Kidney capillary endothelial cell (primary cell): ENCODE results near the gene ZDHHC4.
"Not testable (repeated sequence)": the region's sequence is repeated elsewhere in the genome, so short reads cannot be mapped to it uniquely, and the experiment has no call there.

Source experiments
- DNase-seq: peaks from one replicate; pipeline ENCODE4 v3.0.0-alpha.2; 2018; ENCODE audit warnings: low spot score

ZDHHC4 gene

GRCh38 chr7:6562106-6562505 is 15.1 kb upstream of the ZDHHC4 start:
- no peak for DNase-seq

GRCh38 chr7:6563936-6564770 is 13.1 kb upstream of the ZDHHC4 start:
- DNase-seq = no peak

GRCh38 chr7:6565655-6566054 is 11.6 kb upstream of the ZDHHC4 start:
- DNase-seq = no peak

- no peak for DNase-seq
Measured at GRCh38 chr7:6567886-6568285, 9.4 kb upstream of the ZDHHC4 start.

- DNase-seq = no peak
Measured at GRCh38 chr7:6571160-6571779, 6.0 kb upstream of the ZDHHC4 start.

- DNase-seq = no peak
Measured at GRCh38 chr7:6575281-6576023, 1.8 kb upstream of the ZDHHC4 start.

GRCh38 chr7:6576024-6576866 is 1.0 kb upstream of the ZDHHC4 start:
- DNase-seq = no peak

- not testable (repeated sequence) for DNase-seq
Measured at GRCh38 chr7:6576867-6577368, 336 bp upstream of the ZDHHC4 start.

- DNase-seq = no peak
Measured at GRCh38 chr7:6578114-6579084, 1.1 kb downstream of the ZDHHC4 start.

- DNase-seq = peak; percentile 61
Measured at GRCh38 chr7:6579446-6579845, 2.2 kb downstream of the ZDHHC4 start.

GRCh38 chr7:6585746-6586432 is 8.6 kb downstream of the ZDHHC4 start:
- not testable (repeated sequence) for DNase-seq

GRCh38 chr7:6588566-6588965 is 11.3 kb downstream of the ZDHHC4 start:
- no peak for DNase-seq

- no peak for DNase-seq
Measured at GRCh38 chr7:6589151-6589828, 12.0 kb downstream of the ZDHHC4 start.

- peak; percentile 84 for DNase-seq
Measured at GRCh38 chr7:6589829-6590644, 12.8 kb downstream of the ZDHHC4 start, which contains the start of gene INTS15. TSS of gene INTS15 (plus strand) at chr7:6590021. CDS start at chr7:6590284, 263 bp downstream.

- no peak for DNase-seq
Measured at GRCh38 chr7:6590645-6591110, 13.4 kb downstream of the ZDHHC4 start.

- no peak for DNase-seq
Measured at GRCh38 chr7:6600093-6600492, 22.8 kb downstream of the ZDHHC4 start.

- no peak for DNase-seq
Measured at GRCh38 chr7:6604458-6604857, 27.2 kb downstream of the ZDHHC4 start.
